OCI-LY3 (cell line): ENCODE measurements around the gene RTF1.

Experiments used
- H2AFZ ChIP-seq: fragments of 200-600, 300-600 bp; shearing (Covaris generic); 2 replicates; pipeline ENCODE4 v1.6.0; 2014; ENCODE audit warnings: antibody characterized with exemption, low read depth, low read length
- H3K27ac ChIP-seq: fragments of 200-600, 300-600 bp; sonication (generic); 2 replicates; pipeline ENCODE4 v1.5.1; 2014; ENCODE audit warnings: mild to moderate bottlenecking, low read length, moderate library complexity, mixed read lengths
- H3K27me3 ChIP-seq: fragments of 200-600, 300-600 bp; sonication (generic); 2 replicates; pipeline ENCODE4 v1.6.1; 2014; ENCODE audit warnings: low read depth, low read length, mixed read lengths
- H3K36me3 ChIP-seq: fragments of 200-600, 300-600 bp; sonication (generic); replicated peaks from 2 replicates; pipeline ENCODE3; 2014; ENCODE audit warnings: low read depth, low read length, mixed read lengths
- H3K4me1 ChIP-seq: fragments of 300-600, 200-600 bp; sonication (generic); 2 replicates; pipeline ENCODE4 v1.6.1; 2014; ENCODE audit warnings: low read length, mixed read lengths
- H3K4me2 ChIP-seq: fragments of 200-600, 300-600 bp; sonication (generic); 2 replicates; pipeline ENCODE4 v1.6.1; 2014; ENCODE audit warnings: low read length, mixed read lengths
- H3K4me3 ChIP-seq: fragments of 300-600, 200-600 bp; sonication (generic); 2 replicates; pipeline ENCODE4 v1.5.1; 2014; ENCODE audit warnings: antibody characterized with exemption, mild to moderate bottlenecking, low read length, moderate library complexity
- H3K79me2 ChIP-seq: fragments of 300-600, 200-600 bp; shearing (Covaris generic); 2 replicates; pipeline ENCODE4 v1.6.1; 2014; ENCODE audit warnings: mild to moderate bottlenecking, low read length, mixed read lengths
- H3K9ac ChIP-seq: fragments of 300-600, 200-600 bp; shearing (Covaris generic); 2 replicates; pipeline ENCODE4 v1.6.0; 2014; ENCODE audit warnings: mild to moderate bottlenecking, low read length, moderate library complexity
- H3K9me3 ChIP-seq: fragments of 200-600, 300-600 bp; shearing (Covaris generic); 2 replicates; pipeline ENCODE4 v1.6.1; 2014; ENCODE audit warnings: low read length, mixed read lengths; ENCODE audit not compliant: insufficient read depth
- H4K20me1 ChIP-seq: fragments of 200-600, 300-600 bp; sonication (generic); 2 replicates; pipeline ENCODE4 v1.6.1; 2016; ENCODE audit warnings: low read length, mixed read lengths; ENCODE audit not compliant: insufficient read depth
- EZH2phosphoT487 ChIP-seq: fragments of 200-600 bp; shearing (Covaris generic); IDR thresholded peaks from 2 replicates; pipeline ENCODE4 v1.6.1; 2018; ENCODE audit warnings: antibody characterized with exemption, mixed run types, low read depth
- TF ChIP-seq, protein P1 (sequence below): fragments of 200-600, 300-600 bp; sonication (generic); IDR thresholded peaks from 2 replicates; pipeline ENCODE4 v1.5.1; 2014; ENCODE audit warnings: antibody characterized with exemption, low read length, low read depth

Gene RTF1

DNA sequence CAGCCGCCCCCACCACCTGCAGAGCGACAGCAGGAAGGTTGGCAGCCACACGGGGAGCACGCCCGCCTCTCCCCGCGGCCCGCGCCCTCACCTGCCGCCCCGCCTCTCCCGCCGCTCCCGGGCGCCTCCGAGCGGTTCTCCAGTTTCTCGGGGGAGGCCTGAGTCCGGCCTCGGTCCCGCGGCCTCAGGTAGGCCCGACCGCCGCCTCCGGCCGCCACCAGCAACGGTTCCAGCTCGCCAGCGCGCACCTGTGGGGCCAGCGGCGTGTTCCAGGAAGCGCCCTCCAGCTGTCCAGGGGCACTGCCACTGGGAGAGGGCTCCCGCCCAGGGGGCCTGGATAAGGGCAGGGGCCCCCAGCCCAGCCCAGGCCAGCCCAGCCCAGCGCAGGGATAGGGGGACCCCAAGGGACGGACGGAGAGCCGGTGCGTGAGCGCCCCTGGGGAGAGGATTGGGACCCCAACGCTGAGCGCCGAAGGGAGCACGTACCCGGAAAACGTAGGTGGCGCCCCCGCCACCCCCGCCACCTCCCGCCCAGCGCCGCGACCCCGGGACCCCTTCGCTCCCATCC, 94.5 kb downstream of the RTF1 start:
- Histone ChIP-seq H3K27ac (no peak overlapping the region), H3K4me1 (peaks cover 2% of the 10 kb centered on the region; the same call in 1 of the 2 replicates), H3K36me3 (no peaks in the 10 kb centered on the region), H3K9ac (no peak overlapping the region), H3K79me2 (no peaks in the 10 kb centered on the region), H3K27me3 (no peaks in the 10 kb centered on the region), H3K4me3 (no peak overlapping the region), H3K9me3 (no peaks in the 10 kb centered on the region), H4K20me1 (no peaks in the 10 kb centered on the region), H2AFZ (no peak overlapping the region), H3K4me2 (no peak overlapping the region)
- TF ChIP-seq, protein P1, sequence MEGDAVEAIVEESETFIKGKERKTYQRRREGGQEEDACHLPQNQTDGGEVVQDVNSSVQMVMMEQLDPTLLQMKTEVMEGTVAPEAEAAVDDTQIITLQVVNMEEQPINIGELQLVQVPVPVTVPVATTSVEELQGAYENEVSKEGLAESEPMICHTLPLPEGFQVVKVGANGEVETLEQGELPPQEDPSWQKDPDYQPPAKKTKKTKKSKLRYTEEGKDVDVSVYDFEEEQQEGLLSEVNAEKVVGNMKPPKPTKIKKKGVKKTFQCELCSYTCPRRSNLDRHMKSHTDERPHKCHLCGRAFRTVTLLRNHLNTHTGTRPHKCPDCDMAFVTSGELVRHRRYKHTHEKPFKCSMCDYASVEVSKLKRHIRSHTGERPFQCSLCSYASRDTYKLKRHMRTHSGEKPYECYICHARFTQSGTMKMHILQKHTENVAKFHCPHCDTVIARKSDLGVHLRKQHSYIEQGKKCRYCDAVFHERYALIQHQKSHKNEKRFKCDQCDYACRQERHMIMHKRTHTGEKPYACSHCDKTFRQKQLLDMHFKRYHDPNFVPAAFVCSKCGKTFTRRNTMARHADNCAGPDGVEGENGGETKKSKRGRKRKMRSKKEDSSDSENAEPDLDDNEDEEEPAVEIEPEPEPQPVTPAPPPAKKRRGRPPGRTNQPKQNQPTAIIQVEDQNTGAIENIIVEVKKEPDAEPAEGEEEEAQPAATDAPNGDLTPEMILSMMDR: no peak
- no peak for TF ChIP-seq EZH2phosphoT487

DNA sequence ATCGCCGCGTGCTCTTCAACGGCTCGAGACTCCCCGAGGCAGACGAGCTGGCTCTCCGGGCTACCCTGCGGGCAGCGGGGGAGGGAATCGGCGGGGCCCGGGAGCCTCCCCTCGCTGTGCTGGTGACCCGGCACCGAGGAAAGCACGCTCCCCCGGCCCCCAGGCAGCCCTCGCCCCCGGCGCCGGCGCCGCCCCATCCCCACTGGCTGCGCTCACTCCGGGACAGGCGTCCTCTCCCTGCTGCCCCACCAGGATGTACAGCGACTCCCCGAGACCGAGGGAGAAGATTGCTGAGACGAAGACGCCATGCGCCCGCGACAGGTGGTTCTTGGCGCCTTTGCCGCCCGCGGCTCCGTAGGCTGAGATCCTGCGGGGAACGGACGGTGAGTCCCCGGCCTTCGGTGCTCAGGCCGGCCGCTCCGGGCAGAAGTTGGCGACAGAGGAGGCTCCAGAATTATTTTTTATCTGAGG, 95.0 kb downstream of the RTF1 start:
- Histone ChIP-seq H4K20me1 (no peaks in the 10 kb centered on the region), H3K36me3 (no peaks in the 10 kb centered on the region), H2AFZ (no peak overlapping the region), H3K4me2 (no peak overlapping the region), H3K4me1 (peaks cover 2% of the 10 kb centered on the region; the same call in 1 of the 2 replicates), H3K4me3 (no peak overlapping the region), H3K9me3 (no peaks in the 10 kb centered on the region), H3K9ac (no peak overlapping the region), H3K27me3 (no peaks in the 10 kb centered on the region), H3K27ac (no peak overlapping the region), H3K79me2 (no peaks in the 10 kb centered on the region)
- TF ChIP-seq EZH2phosphoT487: no peak
- TF ChIP-seq, protein P1: no peak

DNA sequence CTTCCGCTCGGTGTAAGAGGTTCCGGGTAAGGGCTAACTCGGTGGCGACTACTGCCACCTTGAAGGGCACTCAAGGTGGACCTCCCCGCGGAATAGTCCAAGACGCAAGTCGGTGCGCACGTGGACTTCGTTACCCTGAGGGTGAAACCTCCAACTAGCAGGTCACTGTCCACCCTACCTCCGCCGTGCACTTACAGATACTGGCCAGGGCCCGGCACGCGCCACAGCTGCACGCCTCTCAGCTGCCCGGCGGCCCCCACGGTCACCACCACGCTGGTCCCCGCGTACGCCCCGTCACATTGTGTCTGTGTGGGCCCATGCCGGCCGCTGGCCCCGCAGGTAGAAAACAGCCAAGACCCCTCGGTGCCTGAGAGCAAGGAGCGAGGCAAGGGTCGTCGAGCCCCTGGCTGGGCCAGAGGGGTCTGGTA, 95.6 kb downstream of the RTF1 start:
- TF ChIP-seq EZH2phosphoT487: no peak
- TF ChIP-seq, protein P1: no peak

DNA sequence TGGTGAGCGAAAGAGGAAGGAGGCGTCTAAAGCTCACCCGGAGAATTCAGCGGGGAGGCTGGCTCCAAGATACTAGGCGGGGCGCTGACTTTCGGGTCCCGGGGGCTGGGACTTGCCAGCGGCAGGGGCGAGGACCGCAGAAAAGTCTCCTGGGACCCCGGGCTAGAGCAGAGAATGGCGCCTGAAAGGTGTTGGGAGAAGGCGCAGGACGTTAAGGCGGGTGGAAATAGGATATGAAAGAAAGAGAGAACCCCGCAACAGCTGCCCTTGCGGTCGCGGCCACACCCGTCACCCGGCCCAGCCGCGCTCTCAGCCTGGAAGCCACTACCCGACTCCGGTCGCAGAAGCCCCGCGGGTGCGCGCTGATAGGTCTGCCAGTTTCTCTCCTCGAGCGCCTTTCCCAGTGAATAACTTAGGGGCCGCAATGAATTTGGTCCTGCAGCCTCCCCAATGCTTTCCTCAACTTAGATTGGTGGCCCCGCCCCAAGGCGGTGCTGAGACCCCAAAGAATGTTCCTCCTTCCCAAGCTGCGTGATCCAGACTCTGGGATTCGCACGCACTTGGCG, 96.1 kb downstream of the RTF1 start:
- no peak for TF ChIP-seq EZH2phosphoT487
- TF ChIP-seq, protein P1: no peak
- H3K27me3 ChIP-seq: no peaks in the 10 kb centered on the region

More for the DNA sequence above, 95.6 kb downstream of the RTF1 start:
- Histone ChIP-seq H2AFZ (no peak overlapping the region), H3K9me3 (no peaks in the 10 kb centered on the region), H3K4me2 (peak overlapping the region; percentile 57), H3K27me3 (no peaks in the 10 kb centered on the region), H3K79me2 (no peaks in the 10 kb centered on the region), H3K4me1 (peaks cover 2% of the 10 kb centered on the region; the same call in 1 of the 2 replicates), H4K20me1 (no peaks in the 10 kb centered on the region), H3K9ac (no peak overlapping the region), H3K36me3 (no peaks in the 10 kb centered on the region), H3K4me3 (peak overlapping the region; percentile 53), H3K27ac (no peak overlapping the region)

More for the DNA sequence above, 96.1 kb downstream of the RTF1 start:
- Histone ChIP-seq H3K27ac (no peak overlapping the region), H3K9ac (no peak overlapping the region), H2AFZ (no peak overlapping the region), H3K9me3 (no peaks in the 10 kb centered on the region), H4K20me1 (no peaks in the 10 kb centered on the region), H3K4me2 (peak overlapping the region; percentile 57), H3K4me3 (peak overlapping the region; percentile 53), H3K4me1 (peaks cover 2% of the 10 kb centered on the region; the same call in 1 of the 2 replicates), H3K79me2 (no peaks in the 10 kb centered on the region), H3K36me3 (peaks cover 2% of the 10 kb centered on the region)
